HepG2 (cell line): ENCODE measurements around the gene SLC7A8. TPM values are rescaled to one million over a fixed set of nuclear protein-coding genes. Genes with fewer than 3 reads are reported as not detected.

ENCODE experiments used
- ELF4 ChIP-seq: sonication (generic); formaldehyde crosslinking; IDR thresholded peaks from 2 replicates; pipeline ENCODE4 v1.5.0; 2020; ENCODE audit warnings: missing genetic modification reagents, mild to moderate bottlenecking, moderate library complexity, borderline replicate concordance
- KAT8 ChIP-seq: IDR thresholded peaks from 2 replicates; pipeline ENCODE4 v1.6.1; 2016; ENCODE audit warnings: missing genetic modification reagents, missing compliant biosample characterization
- MBD4 ChIP-seq: IDR thresholded peaks from 2 replicates; pipeline ENCODE4 v1.6.1; 2012; ENCODE audit warnings: low read length, inconsistent platforms, borderline replicate concordance
- MLXIP ChIP-seq: sonication (generic); formaldehyde crosslinking; IDR thresholded peaks from 2 replicates; pipeline ENCODE4 v1.9.0; 2021; ENCODE audit warnings: missing genetic modification reagents, borderline replicate concordance
- RXRA ChIP-seq: sonication (generic); formaldehyde crosslinking; IDR thresholded peaks from 2 replicates; pipeline ENCODE4 v1.5.1; 2020; ENCODE audit warnings: missing genetic modification reagents
- SAP130 ChIP-seq: IDR thresholded peaks from 2 replicates; pipeline ENCODE4 v1.6.1; 2016; ENCODE audit warnings: low read depth
- SRF ChIP-seq: IDR thresholded peaks from 2 replicates; pipeline ENCODE4 v1.6.1; 2011; ENCODE audit warnings: mild to moderate bottlenecking, low read depth, low read length, moderate library complexity
- TBX3 ChIP-seq: fragments of 450-650 bp; IDR thresholded peaks from 2 replicates; pipeline ENCODE4 v1.6.1; 2017; ENCODE audit warnings: antibody characterized with exemption, mild to moderate bottlenecking, inconsistent platforms, borderline replicate concordance
- ZBTB7B ChIP-seq: sonication (generic); formaldehyde crosslinking; IDR thresholded peaks from 2 replicates; pipeline ENCODE4 v1.4.0; 2020; ENCODE audit warnings: missing genetic modification reagents
- ZNF280B ChIP-seq: sonication (generic); formaldehyde crosslinking; IDR thresholded peaks from 2 replicates; pipeline ENCODE4 v1.5.0; 2020; ENCODE audit warnings: missing genetic modification reagents, mild to moderate bottlenecking, borderline replicate concordance
- ZNF33A ChIP-seq: sonication (generic); formaldehyde crosslinking; IDR thresholded peaks from 2 replicates; pipeline ENCODE4 v1.5.1; 2020; ENCODE audit warnings: missing genetic modification reagents, mild to moderate bottlenecking, moderate library complexity, borderline replicate concordance
- polyA plus RNA-seq, 8 experiments: library from polyadenylated mRNA; depleted of rRNA in 3 of 8; stranded (reverse) in 7 of 8; unstranded in 1 of 8; fragments of >200 nt; fragmentation: Illumina TruSeq in 4 of 8; extraction: Trizol in 4 of 8; gene quantifications; 2 replicates each; pipeline versions ENCODE4 v1.2.1 to v1.2.3, GENCODE V29; 2011 to 2016; ENCODE audit warnings: low read depth in 4 of 8, missing spikeins in 1 of 8, mixed read lengths in 1 of 8; ENCODE audit not compliant: insufficient read depth in 1 of 8
- total RNA-seq, 5 experiments: library from RNA; depleted of rRNA; stranded (reverse); fragments of >200 nt; fragmentation: Illumina TruSeq; extraction: Trizol; gene quantifications; 2 replicates each; pipeline ENCODE4 v1.2.3, GENCODE V29; 2016; ENCODE audit warnings: low read depth in 1 of 5
- TF ChIP-seq, protein P1 (sequence below), 2 experiments: fragments of 450-650 bp in 1 of 2; sonication (generic) in 1 of 2; formaldehyde crosslinking in 1 of 2; IDR thresholded peaks; 2 replicates each; pipeline versions ENCODE4 v1.6.1 to v1.8.0; 2016 to 2022; ENCODE audit warnings: antibody characterized with exemption in 1 of 2, mild to moderate bottlenecking in 1 of 2, missing genetic modification reagents in 1 of 2
- TF ChIP-seq, protein P2 (sequence below): sonication (generic); formaldehyde crosslinking; IDR thresholded peaks from 2 replicates; pipeline ENCODE4 v1.8.1; 2022; ENCODE audit warnings: mild to moderate bottlenecking, missing genetic modification reagents

SLC7A8 gene
- total and polyA plus RNA-seq, 2 of the 13 experiments (the other 11 are each of a cell fraction or from before 2014, with no cell fraction given), result 0.25 TPM; not detected in 1

DNA sequence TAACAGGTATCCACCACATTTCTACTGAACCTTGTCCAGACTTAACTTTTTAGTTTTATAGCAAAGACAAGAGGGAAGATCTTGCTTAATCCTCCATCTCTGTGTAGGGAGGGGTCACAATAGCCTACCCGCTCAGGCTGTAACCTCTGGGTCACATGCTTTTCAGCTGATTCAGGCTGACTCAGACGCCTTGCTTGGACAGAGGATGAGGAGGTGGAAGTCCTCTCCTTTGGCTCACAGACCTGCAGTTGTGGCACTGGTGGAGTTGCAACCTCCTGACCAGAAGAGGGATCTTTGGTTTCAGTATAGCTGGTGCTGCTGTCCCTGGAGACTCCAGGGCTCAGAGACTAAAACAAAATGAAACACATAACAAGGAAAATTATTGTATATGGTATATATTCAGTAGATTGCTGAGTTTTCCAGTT, 104.8 kb downstream of the SLC7A8 start (continued):
- TF ChIP-seq, protein P1, sequence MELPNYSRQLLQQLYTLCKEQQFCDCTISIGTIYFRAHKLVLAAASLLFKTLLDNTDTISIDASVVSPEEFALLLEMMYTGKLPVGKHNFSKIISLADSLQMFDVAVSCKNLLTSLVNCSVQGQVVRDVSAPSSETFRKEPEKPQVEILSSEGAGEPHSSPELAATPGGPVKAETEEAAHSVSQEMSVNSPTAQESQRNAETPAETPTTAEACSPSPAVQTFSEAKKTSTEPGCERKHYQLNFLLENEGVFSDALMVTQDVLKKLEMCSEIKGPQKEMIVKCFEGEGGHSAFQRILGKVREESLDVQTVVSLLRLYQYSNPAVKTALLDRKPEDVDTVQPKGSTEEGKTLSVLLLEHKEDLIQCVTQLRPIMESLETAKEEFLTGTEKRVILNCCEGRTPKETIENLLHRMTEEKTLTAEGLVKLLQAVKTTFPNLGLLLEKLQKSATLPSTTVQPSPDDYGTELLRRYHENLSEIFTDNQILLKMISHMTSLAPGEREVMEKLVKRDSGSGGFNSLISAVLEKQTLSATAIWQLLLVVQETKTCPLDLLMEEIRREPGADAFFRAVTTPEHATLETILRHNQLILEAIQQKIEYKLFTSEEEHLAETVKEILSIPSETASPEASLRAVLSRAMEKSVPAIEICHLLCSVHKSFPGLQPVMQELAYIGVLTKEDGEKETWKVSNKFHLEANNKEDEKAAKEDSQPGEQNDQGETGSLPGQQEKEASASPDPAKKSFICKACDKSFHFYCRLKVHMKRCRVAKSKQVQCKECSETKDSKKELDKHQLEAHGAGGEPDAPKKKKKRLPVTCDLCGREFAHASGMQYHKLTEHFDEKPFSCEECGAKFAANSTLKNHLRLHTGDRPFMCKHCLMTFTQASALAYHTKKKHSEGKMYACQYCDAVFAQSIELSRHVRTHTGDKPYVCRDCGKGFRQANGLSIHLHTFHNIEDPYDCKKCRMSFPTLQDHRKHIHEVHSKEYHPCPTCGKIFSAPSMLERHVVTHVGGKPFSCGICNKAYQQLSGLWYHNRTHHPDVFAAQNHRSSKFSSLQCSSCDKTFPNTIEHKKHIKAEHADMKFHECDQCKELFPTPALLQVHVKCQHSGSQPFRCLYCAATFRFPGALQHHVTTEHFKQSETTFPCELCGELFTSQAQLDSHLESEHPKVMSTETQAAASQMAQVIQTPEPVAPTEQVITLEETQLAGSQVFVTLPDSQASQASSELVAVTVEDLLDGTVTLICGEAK (IDR thresholded peaks at IDR 0.05), result no peak
- TF ChIP-seq, protein P1 (CRISPR knock-in tag; IDR thresholded peaks at IDR 0.05), result no peak
- no peak for TF ChIP-seq MLXIP (CRISPR knock-in tag)
- no peak for TF ChIP-seq ZBTB7B
- TF ChIP-seq, protein P2, sequence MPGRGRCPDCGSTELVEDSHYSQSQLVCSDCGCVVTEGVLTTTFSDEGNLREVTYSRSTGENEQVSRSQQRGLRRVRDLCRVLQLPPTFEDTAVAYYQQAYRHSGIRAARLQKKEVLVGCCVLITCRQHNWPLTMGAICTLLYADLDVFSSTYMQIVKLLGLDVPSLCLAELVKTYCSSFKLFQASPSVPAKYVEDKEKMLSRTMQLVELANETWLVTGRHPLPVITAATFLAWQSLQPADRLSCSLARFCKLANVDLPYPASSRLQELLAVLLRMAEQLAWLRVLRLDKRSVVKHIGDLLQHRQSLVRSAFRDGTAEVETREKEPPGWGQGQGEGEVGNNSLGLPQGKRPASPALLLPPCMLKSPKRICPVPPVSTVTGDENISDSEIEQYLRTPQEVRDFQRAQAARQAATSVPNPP (CRISPR knock-in tag), result no peak
- no peak for TF ChIP-seq ELF4
- peak; percentile 40; the same call in 1 of the 2 replicates for TF ChIP-seq SAP130 (CRISPR knock-in tag)
- TF ChIP-seq TBX3, result no peak
- no peak for TF ChIP-seq ZNF280B (CRISPR knock-in tag)
- TF ChIP-seq KAT8 (CRISPR knock-in tag), result no peak
- no peak for TF ChIP-seq SRF
- peak; percentile 47; the same call in 1 of the 2 replicates for TF ChIP-seq RXRA (CRISPR knock-in tag)
- TF ChIP-seq ZNF33A, result no peak
- 0 out of 2 replicates have a peak, but pooled peaks have one; percentile 67 for TF ChIP-seq MBD4
